RWPE1 (cell line): ENCODE measurements around the gene GRIK4.
"Not testable (repeated sequence)": the region's sequence is repeated elsewhere in the genome, so short reads cannot be mapped to it uniquely, and the experiment has no call there.

Source experiments
- CTCF ChIA-PET: fragments of 350-600 bp; sonication (Branson Sonifier 250); formaldehyde crosslinking; extraction: SDS; loops from one replicate; lab custom pipeline; 2021; lab: Yijun Ruan, JAX
- POLR2A ChIA-PET: fragments of 400-600 bp; formaldehyde crosslinking; extraction: SDS; loops from one replicate; lab custom pipeline; 2020; ENCODE audit warnings: antibody characterized with exemption; ENCODE audit not compliant: low non-redundant PET; lab: Yijun Ruan, JAX
- DNase-seq: peaks from one replicate; pipeline ENCODE4 v3.0.0; 2012; ENCODE audit warnings: low spot score
- H3K27ac ChIP-seq: fragments of 450-650 bp; 2 replicates; pipeline ENCODE4 v1.5.1; 2017
- TF ChIP-seq, protein P1 (sequence below): fragments of 450-650 bp; conservative IDR thresholded peaks from 2 replicates; pipeline ENCODE4 v1.5.1; 2017; ENCODE audit warnings: low read depth, mild to moderate bottlenecking

Gene GRIK4

DNA sequence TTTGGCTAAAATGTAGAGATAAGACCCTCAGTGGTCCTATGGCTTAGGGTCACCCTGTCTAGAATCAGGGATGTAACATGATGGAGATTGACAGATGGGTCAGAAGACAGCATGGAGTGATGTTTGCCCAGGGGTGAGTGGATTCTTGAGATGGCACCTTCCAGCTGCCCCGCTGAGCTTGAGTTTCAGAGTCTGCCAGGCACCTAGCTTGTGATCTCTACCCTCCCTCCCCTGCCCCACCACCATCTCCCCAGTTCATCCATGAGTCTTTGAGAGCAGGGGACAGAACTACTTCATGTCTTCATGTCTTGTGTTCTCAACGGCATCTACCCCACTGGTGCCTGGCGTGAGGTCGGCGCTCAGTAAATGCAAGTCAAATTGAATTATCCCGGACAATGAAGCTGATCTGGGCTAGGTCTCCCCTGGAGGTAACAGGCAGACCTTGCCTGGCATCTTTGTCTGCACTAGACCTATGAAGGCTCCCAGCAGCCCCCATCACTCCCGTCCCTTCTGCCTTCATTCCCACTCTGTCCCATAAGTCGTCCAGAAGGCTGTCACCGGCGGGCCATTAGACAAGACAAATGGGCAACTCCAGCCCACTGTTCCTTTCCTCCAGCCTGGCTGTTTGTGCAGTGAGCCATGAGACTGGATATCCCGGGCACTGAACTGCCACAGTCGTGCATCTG lies 273.2 kb downstream of the GRIK4 start:
- H3K27ac ChIP-seq = no peak overlapping the region
- TF ChIP-seq, protein P1, sequence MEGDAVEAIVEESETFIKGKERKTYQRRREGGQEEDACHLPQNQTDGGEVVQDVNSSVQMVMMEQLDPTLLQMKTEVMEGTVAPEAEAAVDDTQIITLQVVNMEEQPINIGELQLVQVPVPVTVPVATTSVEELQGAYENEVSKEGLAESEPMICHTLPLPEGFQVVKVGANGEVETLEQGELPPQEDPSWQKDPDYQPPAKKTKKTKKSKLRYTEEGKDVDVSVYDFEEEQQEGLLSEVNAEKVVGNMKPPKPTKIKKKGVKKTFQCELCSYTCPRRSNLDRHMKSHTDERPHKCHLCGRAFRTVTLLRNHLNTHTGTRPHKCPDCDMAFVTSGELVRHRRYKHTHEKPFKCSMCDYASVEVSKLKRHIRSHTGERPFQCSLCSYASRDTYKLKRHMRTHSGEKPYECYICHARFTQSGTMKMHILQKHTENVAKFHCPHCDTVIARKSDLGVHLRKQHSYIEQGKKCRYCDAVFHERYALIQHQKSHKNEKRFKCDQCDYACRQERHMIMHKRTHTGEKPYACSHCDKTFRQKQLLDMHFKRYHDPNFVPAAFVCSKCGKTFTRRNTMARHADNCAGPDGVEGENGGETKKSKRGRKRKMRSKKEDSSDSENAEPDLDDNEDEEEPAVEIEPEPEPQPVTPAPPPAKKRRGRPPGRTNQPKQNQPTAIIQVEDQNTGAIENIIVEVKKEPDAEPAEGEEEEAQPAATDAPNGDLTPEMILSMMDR = no peak
- no peak for DNase-seq
- ChIA-PET CTCF (interaction anchor here (1.6 kb wide), 1 partner anchor 18 kb away, joined by 4 read pairs; no protein-coding TSS in a partner anchor), POLR2A (no interaction called here)

DNA sequence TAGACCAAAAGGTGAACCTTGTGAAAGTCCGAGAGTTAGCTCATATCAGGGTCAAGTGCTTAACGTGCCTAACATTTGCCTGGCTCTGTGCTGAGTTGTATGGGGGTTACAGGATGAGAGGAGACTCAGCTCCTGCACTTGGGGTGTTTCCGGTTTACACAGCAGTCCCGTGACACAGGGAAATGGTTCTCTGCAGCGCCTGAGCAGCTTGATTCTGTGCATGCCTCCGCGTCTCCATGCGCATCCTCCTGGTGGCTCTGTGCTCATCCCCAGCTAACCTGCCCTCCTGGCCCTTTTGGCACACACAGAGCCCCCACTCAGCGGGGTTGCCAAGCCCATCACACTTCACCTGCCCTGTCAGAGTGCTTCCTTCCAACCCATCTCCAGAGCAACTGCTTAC lies 274.0 kb downstream of the GRIK4 start:
- POLR2A ChIA-PET = no interaction called here
- H3K27ac ChIP-seq = no peak overlapping the region
- DNase-seq = no peak
- TF ChIP-seq, protein P1 = no peak
- CTCF ChIA-PET = interaction anchor here (1.6 kb wide), 1 partner anchor 17 kb away, joined by 4 read pairs; no protein-coding TSS in a partner anchor

GRCh38 chr11:120786206-120786735 lies 274.7 kb downstream of the GRIK4 start:
- CTCF ChIA-PET = interaction anchor here (1.6 kb wide), 1 partner anchor 16 kb away, joined by 4 read pairs; no protein-coding TSS in a partner anchor
- DNase-seq = no peak
- POLR2A ChIA-PET = no interaction called here
- TF ChIP-seq, protein P1 = no peak
- no peak overlapping the region for H3K27ac ChIP-seq

DNA sequence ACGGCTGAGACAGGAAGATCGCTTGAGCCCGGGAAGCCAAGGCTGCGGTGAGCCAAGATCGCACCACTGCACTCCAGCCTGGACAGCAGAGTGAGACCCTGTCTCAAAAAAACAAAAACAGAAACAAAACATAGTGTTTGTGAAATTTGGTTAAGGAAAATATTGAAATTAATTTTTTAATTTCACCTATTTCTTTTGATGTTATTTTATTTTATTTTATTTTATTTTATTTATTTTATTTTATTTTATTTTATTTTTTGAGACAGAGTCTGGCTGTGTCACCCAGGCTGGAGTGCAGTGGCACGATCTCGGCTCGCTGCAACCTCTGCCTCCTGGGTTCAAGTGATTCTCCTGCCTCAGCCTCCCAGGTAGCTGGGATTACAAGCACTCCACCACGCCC lies 275.7 kb downstream of the GRIK4 start:
- H3K27ac ChIP-seq, DNase-seq, CTCF ChIA-PET, POLR2A ChIA-PET: not testable (repeated sequence)

DNA sequence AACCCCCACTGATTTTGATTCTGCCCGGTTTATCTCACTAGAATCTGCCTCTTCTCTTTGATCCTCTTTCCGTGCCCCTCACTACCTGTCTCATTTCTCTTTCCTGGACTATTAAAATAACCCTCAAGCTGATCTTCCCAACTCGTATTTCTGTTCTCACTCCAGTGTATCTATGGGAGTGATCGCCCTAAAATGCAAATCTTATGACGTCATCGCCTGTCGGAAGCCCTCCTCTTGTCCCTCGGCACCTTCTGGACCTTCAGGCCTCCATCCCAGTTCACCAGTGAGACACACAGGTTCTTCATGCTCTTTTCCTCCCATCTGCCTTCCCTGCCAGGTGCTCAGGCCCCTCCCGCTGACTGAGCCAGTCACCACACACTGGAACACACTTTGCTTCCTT lies 277.8 kb downstream of the GRIK4 start:
- TF ChIP-seq, protein P1 = no peak
- POLR2A ChIA-PET = no interaction called here
- no peak overlapping the region for H3K27ac ChIP-seq
- CTCF ChIA-PET = no interaction called here
- DNase-seq = no peak

DNA sequence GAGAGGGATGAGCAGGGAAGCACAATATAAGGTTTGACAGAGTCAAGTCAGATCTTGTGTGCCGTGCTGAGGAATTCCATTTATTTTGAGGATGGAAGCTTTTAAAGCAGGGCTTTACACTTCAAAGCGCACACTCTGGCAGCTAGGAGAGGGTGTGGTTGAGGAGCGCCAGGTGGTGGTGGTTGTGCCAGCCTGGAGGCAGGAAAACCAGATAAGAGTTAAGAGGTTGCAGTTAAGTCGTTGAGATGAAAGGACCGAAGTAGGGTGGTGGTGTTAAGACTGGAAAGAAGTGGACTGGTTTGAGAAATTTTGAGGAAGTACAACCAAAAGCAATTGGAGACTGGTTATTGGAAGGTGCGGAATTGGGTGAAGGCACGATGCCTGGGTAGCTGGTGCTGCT lies 280.8 kb downstream of the GRIK4 start:
- DNase-seq = no peak
- ChIA-PET CTCF (no interaction called here), POLR2A (no interaction called here)
- TF ChIP-seq, protein P1 = no peak
- H3K27ac ChIP-seq = no peak overlapping the region

DNA sequence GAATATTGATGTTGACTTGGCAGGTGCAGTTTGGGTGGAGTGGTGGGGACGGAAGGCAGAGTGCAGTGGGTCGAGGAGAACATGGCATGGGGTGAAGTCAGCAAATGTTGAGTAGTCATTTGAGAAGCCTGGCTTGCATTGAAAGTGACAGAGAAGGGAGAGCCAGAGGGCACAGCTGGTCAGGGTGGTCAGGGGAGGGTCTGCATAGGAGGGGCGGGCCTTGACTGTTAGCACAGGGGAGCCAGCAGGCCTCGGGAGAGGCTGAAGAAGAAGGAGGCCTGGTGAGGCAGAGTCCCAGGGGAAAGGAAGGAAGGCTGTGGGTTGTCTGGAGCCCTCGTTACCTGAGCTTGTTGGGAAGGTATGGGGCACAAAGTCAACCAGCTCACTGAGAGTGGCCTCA lies 281.6 kb downstream of the GRIK4 start:
- TF ChIP-seq, protein P1 = no peak
- DNase-seq = no peak
- POLR2A ChIA-PET = no interaction called here
- no peak overlapping the region for H3K27ac ChIP-seq
- CTCF ChIA-PET = no interaction called here
